ENCODE results near the gene MINK1. TPM values are rescaled to one million over a fixed set of nuclear protein-coding genes. Genes with fewer than 3 reads are reported as not detected.
A peak's percentile ranks its signal among the peaks of the same experiment; 100 is the strongest.

The MINK1 gene
- total RNA-seq, 1 donor from 2014 or later = 90.6 TPM

DNA sequence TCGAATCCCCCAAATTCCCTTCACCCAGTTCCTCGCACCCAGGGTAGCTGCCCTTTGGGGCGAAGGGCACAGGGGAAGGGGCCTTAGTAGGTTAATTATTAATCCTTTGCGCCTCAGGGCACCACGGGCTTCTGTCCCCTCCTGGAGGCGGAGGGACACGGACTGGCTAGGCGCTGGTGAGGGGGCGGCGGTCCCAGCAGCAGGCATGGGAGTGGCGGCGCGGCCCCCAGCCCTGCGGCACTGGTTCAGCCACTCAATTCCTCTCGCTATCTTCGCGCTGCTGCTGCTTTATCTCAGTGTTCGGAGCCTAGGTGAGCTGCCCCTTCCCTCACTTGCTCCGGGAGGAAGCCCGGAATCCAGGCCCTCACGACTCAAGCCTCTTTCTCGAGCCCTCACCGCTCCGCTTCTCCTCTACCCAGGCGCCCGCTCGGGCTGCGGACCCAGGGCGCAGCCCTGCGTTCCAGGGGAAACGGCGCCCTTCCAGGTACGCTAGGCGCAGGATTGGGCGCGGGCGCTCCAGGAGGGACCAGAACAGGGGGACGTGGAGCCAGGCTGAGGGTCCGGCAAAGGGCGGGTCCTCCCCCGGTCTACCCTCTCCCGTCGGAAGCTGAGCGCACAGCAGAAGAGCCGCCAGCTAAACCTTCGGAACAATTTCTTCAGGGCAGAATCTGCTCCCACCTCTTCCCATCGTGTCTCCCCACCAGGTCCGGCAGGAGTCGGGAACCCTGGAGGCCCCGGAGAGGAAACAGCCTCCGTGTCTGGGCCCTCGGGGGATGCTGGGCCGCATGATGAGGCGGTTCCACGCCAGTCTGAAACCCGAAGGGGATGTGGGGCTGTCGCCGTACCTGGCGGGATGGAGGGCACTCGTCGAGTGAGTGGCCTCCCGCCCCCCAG is 44.1 kb upstream of the MINK1 start, which contains the start of gene GLTPD2:
Gene GLTPD2, plus strand, starts transcription at position 158 of the 894 bp plus-strand sequence. Its CDS starts 48 bp downstream, at position 206.
- Mint-ChIP-seq H3K27ac (ENCODE audit: unreplicated experiment) (peak within 1 kb of the TSS; percentile 74), H3K4me1 (ENCODE audit: low read depth) (peaks cover 19% of the 10 kb centered on the region), H3K4me3 (ENCODE audit: unreplicated experiment) (peak within 1 kb of the TSS; percentile 90), H3K27me3 (ENCODE audit: low read depth) (no peaks in the 10 kb centered on the region), H3K36me3 (ENCODE audit: low read depth) (no peaks in the 10 kb centered on the region), H3K9me3 (ENCODE audit: low read depth) (no peaks in the 10 kb centered on the region)
- TF ChIP-seq CTCF (IDR thresholded peaks at IDR 0.05) = no peak
- DNase-seq (ENCODE audit: low spot score) = no peak

DNA sequence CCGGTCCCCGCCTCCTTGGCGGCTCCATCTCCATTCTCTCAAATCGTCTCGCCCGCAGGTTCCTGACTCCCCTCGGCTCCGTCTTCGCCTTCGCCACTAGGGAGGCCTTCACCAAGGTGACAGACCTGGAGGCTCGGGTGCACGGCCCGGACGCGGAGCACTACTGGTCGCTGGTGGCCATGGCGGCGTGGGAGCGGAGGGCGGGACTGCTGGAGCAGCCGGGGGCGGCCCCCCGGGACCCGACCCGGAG is 43.5 kb upstream of the MINK1 start:
- H3K27ac Mint-ChIP-seq (ENCODE audit: unreplicated experiment) = peak overlapping the region; percentile 74
- no peak for DNase-seq (ENCODE audit: low spot score)
- peak overlapping the region; percentile 90 for H3K4me3 Mint-ChIP-seq (ENCODE audit: unreplicated experiment)
- no peaks in the 10 kb centered on the region for H3K36me3 Mint-ChIP-seq (ENCODE audit: low read depth)
- no peaks in the 10 kb centered on the region for H3K27me3 Mint-ChIP-seq (ENCODE audit: low read depth)
- H3K9me3 Mint-ChIP-seq (ENCODE audit: low read depth) = no peaks in the 10 kb centered on the region
- peaks cover 19% of the 10 kb centered on the region for H3K4me1 Mint-ChIP-seq (ENCODE audit: low read depth)
- TF ChIP-seq CTCF (IDR thresholded peaks at IDR 0.05) = no peak

- DNase-seq (ENCODE audit: low spot score) = peak; percentile 93
- peak overlapping the region; percentile 90 for H3K4me3 Mint-ChIP-seq (ENCODE audit: unreplicated experiment)
- H3K27ac Mint-ChIP-seq (ENCODE audit: unreplicated experiment) = peak overlapping the region; percentile 98
- peak; percentile 86 for TF ChIP-seq CTCF (IDR thresholded peaks at IDR 0.05)
- H3K27me3 Mint-ChIP-seq (ENCODE audit: low read depth) = no peaks in the 10 kb centered on the region
- H3K9me3 Mint-ChIP-seq (ENCODE audit: low read depth) = no peaks in the 10 kb centered on the region
- peaks cover 19% of the 10 kb centered on the region for H3K4me1 Mint-ChIP-seq (ENCODE audit: low read depth)
- no peaks in the 10 kb centered on the region for H3K36me3 Mint-ChIP-seq (ENCODE audit: low read depth)
These were observed 43.0 kb upstream of the MINK1 start for GRCh38 chr17:4789951-4790704.

DNA sequence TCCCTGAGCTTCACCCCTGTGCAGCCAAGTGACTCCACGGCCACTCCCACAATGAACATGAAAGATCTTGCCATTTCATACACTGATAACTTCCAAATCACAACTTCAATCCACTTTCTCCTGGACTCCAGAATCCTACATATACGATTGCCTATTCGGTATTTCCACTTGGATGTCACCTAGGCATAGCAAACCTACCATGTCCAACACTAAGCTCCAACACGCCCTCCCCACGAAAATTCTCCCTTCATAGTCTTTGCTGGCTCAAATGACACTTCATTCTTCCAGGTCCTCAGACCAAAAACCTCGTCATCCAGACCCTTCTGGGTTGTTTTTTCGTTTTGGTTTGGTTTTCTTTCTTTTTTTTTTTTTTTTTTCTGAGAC is 42.4 kb upstream of the MINK1 start:
- no peak for TF ChIP-seq CTCF (IDR thresholded peaks at IDR 0.05)
- H3K4me1 Mint-ChIP-seq (ENCODE audit: low read depth) = peaks cover 20% of the 10 kb centered on the region
- H3K27me3 Mint-ChIP-seq (ENCODE audit: low read depth) = no peaks in the 10 kb centered on the region
- H3K9me3 Mint-ChIP-seq (ENCODE audit: low read depth) = no peaks in the 10 kb centered on the region
- no peaks in the 10 kb centered on the region for H3K36me3 Mint-ChIP-seq (ENCODE audit: low read depth)
- H3K4me3 Mint-ChIP-seq (ENCODE audit: unreplicated experiment) = peak overlapping the region; percentile 90
- peak overlapping the region; percentile 98 for H3K27ac Mint-ChIP-seq (ENCODE audit: unreplicated experiment)
- no peak for DNase-seq (ENCODE audit: low spot score)

DNA sequence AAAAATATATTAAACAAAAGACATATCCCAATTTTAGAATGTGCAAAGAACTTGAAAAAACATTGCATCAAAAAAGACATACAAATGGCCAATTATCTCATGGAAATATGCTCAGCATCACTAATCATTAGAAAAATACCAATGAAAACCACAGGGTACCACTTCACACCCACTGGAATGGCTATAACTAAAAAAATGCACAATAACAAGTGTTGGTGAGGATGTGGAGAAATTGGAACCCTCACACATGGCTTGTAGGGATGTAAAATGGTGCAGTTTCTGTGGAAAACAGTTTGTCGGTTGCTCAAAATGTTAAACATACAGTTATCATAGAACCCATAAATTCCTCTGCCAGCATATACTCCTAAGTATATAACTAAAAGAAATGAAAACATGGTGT is 38.0 kb upstream of the MINK1 start:
- Mint-ChIP-seq H3K36me3 (ENCODE audit: low read depth) (peaks cover 8% of the 10 kb centered on the region), H3K4me1 (ENCODE audit: low read depth) (peaks cover 19% of the 10 kb centered on the region), H3K4me3 (ENCODE audit: unreplicated experiment) (no peak overlapping the region), H3K27me3 (ENCODE audit: low read depth) (no peaks in the 10 kb centered on the region), H3K27ac (ENCODE audit: unreplicated experiment) (peak overlapping the region; percentile 95), H3K9me3 (ENCODE audit: low read depth) (no peaks in the 10 kb centered on the region)
- DNase-seq (ENCODE audit: low spot score) = no peak
- no peak for TF ChIP-seq CTCF (IDR thresholded peaks at IDR 0.05)
